IMR-90 (cell line): Measurements from ENCODE around the gene CHCHD1. TPM values are rescaled to one million over a fixed set of nuclear protein-coding genes. Genes with fewer than 3 reads are reported as not detected.

Experiments used
- ATAC-seq: fragments of 200-7000 bp; cut with Tn5 transposase; 2 replicates; pipeline ENCODE4 v1.9.1; 2020; ENCODE audit warnings: low read depth, mild to moderate bottlenecking, moderate library complexity
- BruUV-seq: library from RNA; stranded (reverse); fragments of 400-500 nt; replicated peaks from 2 replicates; lab custom pipeline; 2021; lab: Mats Ljungman, UMichigan
- CTCF ChIA-PET: fragments of 300-600 bp; formaldehyde crosslinking; extraction: SDS; loops from one replicate; lab custom pipeline; 2021; ENCODE audit warnings: antibody characterized with exemption; lab: Yijun Ruan, JAX
- POLR2A ChIA-PET: fragments of 300-600 bp; sonication (Branson Sonifier 250); formaldehyde crosslinking; loops from one replicate; lab custom pipeline; 2022; ENCODE audit warnings: antibody characterized with exemption; ENCODE audit not compliant: unreplicated experiment; lab: Charles Lee
- DNase-seq: peaks from one replicate; pipeline ENCODE4 v3.0.0; 2013
- H2AFZ ChIP-seq: replicated peaks from 2 replicates; pipeline ENCODE3; 2013; ENCODE audit warnings: low read length, mild to moderate bottlenecking; ENCODE audit not compliant: poor library complexity
- H2AK5ac ChIP-seq: 2 replicates; pipeline ENCODE4 v1.6.1; 2013; ENCODE audit warnings: low read depth, low read length, inconsistent platforms
- H2AK9ac ChIP-seq: replicated peaks from 2 replicates; pipeline ENCODE3; 2013; ENCODE audit warnings: mild to moderate bottlenecking, low read depth, low read length, moderate library complexity; ENCODE audit not compliant: poor library complexity
- H2BK120ac ChIP-seq: 2 replicates; pipeline ENCODE4 v1.6.1; 2013; ENCODE audit warnings: low read depth, low read length, inconsistent platforms
- H2BK15ac ChIP-seq: 3 replicates; pipeline ENCODE4 v1.6.1; 2013; ENCODE audit warnings: low read depth, low read length, inconsistent platforms
- H2BK20ac ChIP-seq: 2 replicates; pipeline ENCODE4 v1.6.1; 2013; ENCODE audit warnings: low read depth, mild to moderate bottlenecking, inconsistent platforms, low read length, moderate library complexity
- H2BK5ac ChIP-seq: 2 replicates; pipeline ENCODE4 v1.6.1; 2013; ENCODE audit warnings: mild to moderate bottlenecking, low read depth, low read length, inconsistent platforms; ENCODE audit not compliant: poor library complexity, severe bottlenecking
- H3K14ac ChIP-seq: replicated peaks from 2 replicates; pipeline ENCODE4 v1.6.1; 2013; ENCODE audit warnings: low read depth, low read length, inconsistent platforms
- H3K18ac ChIP-seq: 2 replicates; pipeline ENCODE4 v1.6.1; 2013; ENCODE audit warnings: low read depth, low read length, control low read depth
- H3K23ac ChIP-seq: 2 replicates; pipeline ENCODE4 v1.6.1; 2013; ENCODE audit warnings: low read depth, low read length, inconsistent platforms
- H3K27ac ChIP-seq: 2 replicates; pipeline ENCODE4 v1.5.1; 2013; ENCODE audit warnings: mild to moderate bottlenecking, control low read depth, low read length; ENCODE audit not compliant: insufficient read depth
- H3K27me3 ChIP-seq: 2 replicates; pipeline ENCODE4 v1.6.1; 2013; ENCODE audit warnings: low read length; ENCODE audit not compliant: control insufficient read depth, insufficient read depth
- H3K36me3 ChIP-seq: 2 replicates; pipeline ENCODE4 v1.6.1; 2013; ENCODE audit warnings: low read length, mixed read lengths; ENCODE audit not compliant: control insufficient read depth, insufficient read depth
- H3K4ac ChIP-seq: 2 replicates; pipeline ENCODE4 v1.6.1; 2013; ENCODE audit warnings: low read depth, low read length, inconsistent platforms
- H3K4me1 ChIP-seq: 2 replicates; pipeline ENCODE4 v1.6.1; 2013; ENCODE audit warnings: low read length, mixed read lengths; ENCODE audit not compliant: control insufficient read depth, insufficient read depth
- H3K4me2 ChIP-seq: 2 replicates; pipeline ENCODE4 v1.6.1; 2013; ENCODE audit warnings: low read depth, mild to moderate bottlenecking, control low read depth, low read length, moderate library complexity
- H3K4me3 ChIP-seq: 2 replicates; pipeline ENCODE4 v1.5.1; 2013; ENCODE audit warnings: low read depth, mild to moderate bottlenecking, control low read depth, low read length, moderate library complexity; ENCODE audit not compliant: insufficient read depth
- H3K56ac ChIP-seq: 2 replicates; pipeline ENCODE4 v1.6.1; 2013; ENCODE audit warnings: low read length, inconsistent platforms; ENCODE audit not compliant: insufficient read depth; ENCODE audit errors: extremely low read depth
- H3K79me1 ChIP-seq, 2 experiments: 2 replicates each; pipeline ENCODE4 v1.6.1; 2013; ENCODE audit warnings: low read length in 2 of 2, inconsistent platforms in 1 of 2, low read depth in 1 of 2
- H3K9ac ChIP-seq: 2 replicates; pipeline ENCODE4 v1.6.1; 2013; ENCODE audit warnings: low read depth, low read length, control low read depth
- H3K9me1 ChIP-seq: 2 replicates; pipeline ENCODE4 v1.6.1; 2013; ENCODE audit warnings: low read length, inconsistent platforms; ENCODE audit not compliant: insufficient read depth
- H3K9me3 ChIP-seq: 2 replicates; pipeline ENCODE4 v1.6.1; 2013; ENCODE audit warnings: low read length; ENCODE audit not compliant: control insufficient read depth, insufficient read depth
- H4K20me1 ChIP-seq: 2 replicates; pipeline ENCODE4 v1.6.1; 2013; ENCODE audit warnings: low read length, inconsistent platforms; ENCODE audit not compliant: insufficient read depth
- H4K5ac ChIP-seq: 2 replicates; pipeline ENCODE4 v1.6.1; 2013; ENCODE audit warnings: mild to moderate bottlenecking, low read depth, low read length, control low read depth
- H4K8ac ChIP-seq, 2 experiments: 2 replicates each; pipeline ENCODE4 v1.6.1; 2013; ENCODE audit warnings: low read depth in 2 of 2, low read length in 2 of 2, control low read depth in 1 of 2, inconsistent platforms in 1 of 2
- H4K91ac ChIP-seq: 2 replicates; pipeline ENCODE4 v1.6.1; 2013; ENCODE audit warnings: low read depth, low read length, inconsistent platforms; ENCODE audit not compliant: insufficient read depth
- CHD1 ChIP-seq: IDR thresholded peaks from 2 replicates; pipeline ENCODE4 v1.6.1; 2012; ENCODE audit warnings: low read depth, low read length, improper control_type of control experiment
- FOS ChIP-seq: fragments of 150-350 bp; IDR thresholded peaks from 2 replicates; pipeline ENCODE4 v1.6.1; 2016; ENCODE audit warnings: low read depth, low read length
- MAFK ChIP-seq: IDR thresholded peaks from 2 replicates; pipeline ENCODE4 v1.6.1; 2012; ENCODE audit warnings: low read depth, low read length, improper control_type of control experiment
- NFE2L2 ChIP-seq: fragments of 150-350 bp; IDR thresholded peaks from 2 replicates; pipeline ENCODE4 v1.6.1; 2016; ENCODE audit warnings: low read depth, mild to moderate bottlenecking, low read length
- RCOR1 ChIP-seq: IDR thresholded peaks from 2 replicates; pipeline ENCODE4 v1.6.1; 2012; ENCODE audit warnings: mild to moderate bottlenecking, low read length, improper control_type of control experiment; ENCODE audit not compliant: insufficient replicate concordance
- RFX5 ChIP-seq: IDR thresholded peaks from 2 replicates; pipeline ENCODE4 v1.8.0; 2012; ENCODE audit warnings: low read depth, mild to moderate bottlenecking, low read length, moderate library complexity
- SMC3 ChIP-seq: fragments of 150-350 bp; IDR thresholded peaks from 2 replicates; pipeline ENCODE4 v1.6.1; 2016; ENCODE audit warnings: low read depth, mild to moderate bottlenecking, antibody characterized with exemption, low read length, moderate library complexity
- WGBS, 2 experiments: methylation state at CpG; one replicate each; pipeline versions ENCODE4 v1.1.5 to v1.1.7; 2013; ENCODE audit warnings: missing lambda C conversion rate in 2 of 2; ENCODE audit not compliant: insufficient read length in 1 of 2; ENCODE audit errors: extremely low coverage in 2 of 2; 5-methylcytosine and 5-hydroxymethylcytosine counted together
- dilution Hi-C: fragments of 300-500 bp; cut with HindIII; formaldehyde crosslinking; loops from one replicate; pipeline ENCODE4 v1.14.3; 2018; ENCODE audit warnings: low sequenced_read_pairs; ENCODE audit not compliant: unreplicated experiment
- in situ Hi-C: fragments of 300-500 bp; cut with MboI; formaldehyde crosslinking; loops from 3 replicates; pipeline ENCODE4 v1.14.3; 2019; ENCODE audit warnings: low sequenced_read_pairs, inconsistent platforms, mixed read lengths
- intact Hi-C: fragments of 100-400 bp; cut with micrococcal nuclease; formaldehyde crosslinking; loops from 2 replicates; pipeline ENCODE4 v1.10.0; 2022
- polyA plus RNA-seq, 3 experiments: library from polyadenylated mRNA; depleted of rRNA; stranded (reverse); fragments of >200 nt; gene quantifications; 2 replicates each; pipeline ENCODE4 v1.2.3, GENCODE V29; 2012; ENCODE audit warnings: low replicate concordance in 1 of 3
- total RNA-seq: library from RNA; depleted of rRNA; stranded (reverse); fragments of >200 nt; gene quantifications from 2 replicates; pipeline ENCODE4 v1.2.3, GENCODE V29; 2012

CHCHD1 gene
- total and polyA plus RNA-seq, 2 of the 4 experiments (the other 2 are of a cell fraction): 11.5 to 21.0 TPM

DNA sequence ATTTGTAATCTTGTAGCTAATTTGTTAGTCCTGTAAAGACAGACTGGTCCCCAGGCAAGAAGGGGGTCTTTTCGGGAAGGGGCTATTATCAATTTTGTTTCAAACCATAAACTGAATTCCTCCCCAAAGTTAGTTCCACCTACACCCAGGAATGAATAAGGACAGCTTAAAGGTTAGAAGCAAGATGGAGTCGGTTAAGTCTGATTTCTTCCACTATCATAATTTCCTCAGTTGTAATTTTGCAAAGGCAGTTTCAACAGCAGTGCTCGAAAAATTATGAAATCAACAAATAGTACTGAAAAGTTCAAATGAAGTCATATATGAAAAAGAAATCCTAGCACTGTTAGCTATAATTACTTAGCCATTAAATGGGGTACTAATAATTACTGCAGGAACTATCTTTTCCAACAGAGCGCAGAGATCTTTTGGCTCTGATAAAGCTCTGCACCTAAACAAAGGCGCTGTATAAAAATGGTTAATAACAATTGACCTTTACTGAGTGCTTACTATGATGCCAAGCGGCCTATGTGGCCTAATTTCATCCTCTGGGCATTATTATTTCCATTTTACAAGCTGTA is 38.4 kb upstream of the CHCHD1 start:
- CTCF ChIA-PET: no interaction called here

More for the DNA sequence above, 38.4 kb upstream of the CHCHD1 start:
- peak overlapping the region; percentile 95 to 98 for H4K8ac ChIP-seq
- intact Hi-C loops: loop anchor here (10.0 kb wide), 1 partner anchor 219 kb away; no protein-coding TSS in a partner anchor
- DNase-seq (no peak), ATAC-seq (no peak)
- H3K4ac ChIP-seq: peak overlapping the region; percentile 98
- peak overlapping the region; percentile 87 for H3K4me2 ChIP-seq
- H3K23ac ChIP-seq: peak overlapping the region; percentile 87
- H3K4me1 ChIP-seq: peaks cover 2% of the 10 kb centered on the region; the same call in 1 of the 2 replicates
- peaks cover 9% of the 10 kb centered on the region for H3K36me3 ChIP-seq
- H3K9me3 ChIP-seq: no peaks in the 10 kb centered on the region
- peak overlapping the region; percentile 89 for H2AFZ ChIP-seq
- H3K18ac ChIP-seq: peak overlapping the region; percentile 94
- WGBS, 2 experiments: no CpG with 5 or more reads among the region's 6 CpGs
- TF ChIP-seq RFX5 (no peak), CHD1 (no peak), NFE2L2 (no peak), FOS (no peak), RCOR1 (no peak), SMC3 (no peak), MAFK (no peak)
- H2AK9ac ChIP-seq: peak overlapping the region; percentile 94
- peaks cover 19 to 62% of the 10 kb centered on the region in 2 experiments for H3K79me1 ChIP-seq
- no TSS peak for BruUV-seq
- peak overlapping the region; percentile 50; the same call in 1 of the 2 replicates for H2BK20ac ChIP-seq
- H3K14ac ChIP-seq: peak overlapping the region; percentile 95
- peak overlapping the region; percentile 99 for H4K5ac ChIP-seq
- peak overlapping the region; percentile 96 for H2AK5ac ChIP-seq
- dilution Hi-C loops: no loop called here
- peaks cover 3% of the 10 kb centered on the region; the same call in 1 of the 2 replicates for H4K20me1 ChIP-seq
- H2BK15ac ChIP-seq: peak overlapping the region; percentile 80; the same call in 1 of the 3 replicates
- H3K27ac ChIP-seq: peak overlapping the region; percentile 95
- peak overlapping the region; percentile 86 for H3K4me3 ChIP-seq
- H3K9ac ChIP-seq: peak overlapping the region; percentile 94
- H3K9me1 ChIP-seq: 0 out of 2 replicates have a peak, but pooled peaks cover 3% of the 10 kb centered on the region
- H3K27me3 ChIP-seq: no peaks in the 10 kb centered on the region
- in situ Hi-C loops: no loop called here
- peak overlapping the region; percentile 92 for H4K91ac ChIP-seq
- POLR2A ChIA-PET: interaction anchor here (0.9 kb wide), 1 partner anchor 13 kb away, joined by 3 read pairs; no protein-coding TSS in a partner anchor
- H2BK5ac ChIP-seq: peak overlapping the region; percentile 95
- H2BK120ac ChIP-seq: peak overlapping the region; percentile 80
- H3K56ac ChIP-seq: peak overlapping the region; percentile 98
